G401.6 (cell line): Measurements from ENCODE around the gene FRAT1.
A peak's percentile ranks its signal among the peaks of the same experiment; 100 is the strongest.

Experiments
- FAIRE-seq: peaks from 2 replicates; lab custom pipeline; 2012; peaks lifted over from hg19 to GRCh38; lab: Jason Lieb, UNC

FRAT1 gene

DNA sequence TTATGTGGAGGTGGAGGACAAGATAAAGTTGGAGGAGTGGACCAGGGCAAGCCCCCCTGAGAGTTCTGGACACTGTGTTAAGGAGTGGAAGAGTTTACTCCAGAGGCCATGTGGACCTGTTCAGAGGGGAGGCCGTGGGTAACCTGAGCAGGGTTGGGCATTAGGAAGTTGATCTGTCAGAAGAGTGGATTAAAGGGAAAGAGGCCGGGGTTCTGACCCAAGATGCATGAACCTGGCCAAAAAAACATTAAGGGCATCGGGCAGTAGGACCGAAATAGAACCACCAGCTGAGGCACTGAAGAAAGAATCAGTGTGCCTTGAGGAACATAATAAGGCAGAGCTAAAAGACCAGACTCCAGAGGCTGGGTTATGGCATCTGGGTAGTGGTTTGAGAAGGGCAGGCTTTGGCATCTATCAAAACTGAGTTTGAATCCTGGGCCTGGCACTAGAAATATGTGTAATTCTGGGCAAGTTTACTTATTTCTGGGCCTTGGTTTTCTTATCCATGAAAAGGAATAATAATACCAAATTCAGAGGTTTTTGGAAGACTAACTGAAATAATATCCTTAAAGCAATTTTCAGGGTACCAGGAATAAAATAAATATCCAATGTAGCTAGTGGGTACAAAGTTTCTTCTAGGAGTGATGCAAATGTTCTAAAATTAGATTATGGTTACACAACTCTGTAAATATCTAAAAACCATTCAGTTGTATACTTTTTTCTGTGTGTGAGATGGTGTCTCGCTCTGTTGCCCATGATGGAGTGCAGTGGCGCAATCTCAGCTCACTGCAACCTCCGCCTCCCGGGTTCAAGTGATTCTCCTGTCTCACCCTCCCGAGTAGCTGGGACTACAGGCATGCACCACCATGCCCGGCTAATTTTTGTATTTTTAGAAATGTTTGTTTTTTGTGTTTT is 10.9 kb upstream of the FRAT1 start:
- FAIRE-seq, result no peak

DNA sequence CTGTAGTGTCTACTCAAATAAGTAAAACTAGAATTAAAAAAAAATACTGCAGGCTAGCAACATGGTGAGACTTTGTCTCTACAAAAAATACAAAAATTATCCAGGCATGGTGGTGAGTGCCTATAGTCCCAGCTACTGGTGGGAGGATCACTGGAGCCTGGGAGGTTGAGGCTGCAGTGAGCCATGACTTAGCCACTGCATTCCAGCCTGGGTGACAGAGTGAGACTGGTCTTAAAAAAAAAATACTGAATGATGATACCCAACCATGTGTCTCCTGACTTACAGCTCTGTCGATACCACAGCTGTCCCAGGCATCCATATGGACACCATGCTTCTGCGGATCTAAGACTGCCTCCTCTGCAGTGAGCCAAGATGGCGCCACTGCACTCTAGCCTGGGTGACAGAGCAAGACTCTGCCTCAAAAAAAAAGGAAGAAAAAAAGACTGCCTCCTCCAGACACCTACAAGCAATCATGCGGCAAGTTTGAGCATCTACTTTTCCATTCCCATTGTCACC is 7.9 kb upstream of the FRAT1 start:
- FAIRE-seq, result no peak

DNA sequence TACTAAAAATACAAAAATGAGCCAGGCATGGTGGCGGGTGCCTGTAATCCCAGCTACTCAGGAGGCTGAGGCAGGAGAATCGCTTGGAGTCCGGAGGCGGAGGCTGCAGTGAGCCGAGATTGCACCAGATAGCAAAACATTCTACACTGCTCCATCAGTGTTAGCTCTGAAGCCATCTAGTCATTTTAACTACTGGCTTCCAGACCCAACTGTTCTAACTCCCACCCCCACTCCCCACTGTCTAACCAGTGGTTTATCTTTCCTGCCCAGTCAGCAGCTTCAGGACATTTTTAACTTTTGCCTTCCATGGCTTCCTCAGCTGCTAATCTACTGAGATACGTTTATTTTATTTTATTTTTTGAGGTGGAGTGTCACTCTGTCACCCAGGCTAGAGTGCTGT is 6.2 kb upstream of the FRAT1 start:
- FAIRE-seq, result no peak

DNA sequence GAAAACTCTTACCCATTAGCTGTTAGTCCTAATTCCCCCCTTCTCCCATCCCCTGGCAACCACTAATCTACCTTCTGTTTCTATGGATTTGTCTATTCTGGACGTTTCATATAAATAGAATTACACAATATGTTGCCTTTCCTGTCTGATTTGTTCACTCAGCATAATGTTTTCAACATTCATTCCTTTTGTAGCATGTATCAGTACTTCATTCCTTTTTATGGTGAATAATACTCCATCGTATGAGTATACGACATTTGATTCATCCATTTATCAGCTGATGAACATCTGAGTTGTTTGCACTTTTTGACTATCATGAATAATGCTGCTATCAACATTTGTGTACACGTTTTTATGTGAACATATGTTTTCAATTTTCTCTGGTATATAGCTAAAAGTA is 4.4 kb upstream of the FRAT1 start:
- no peak for FAIRE-seq

DNA sequence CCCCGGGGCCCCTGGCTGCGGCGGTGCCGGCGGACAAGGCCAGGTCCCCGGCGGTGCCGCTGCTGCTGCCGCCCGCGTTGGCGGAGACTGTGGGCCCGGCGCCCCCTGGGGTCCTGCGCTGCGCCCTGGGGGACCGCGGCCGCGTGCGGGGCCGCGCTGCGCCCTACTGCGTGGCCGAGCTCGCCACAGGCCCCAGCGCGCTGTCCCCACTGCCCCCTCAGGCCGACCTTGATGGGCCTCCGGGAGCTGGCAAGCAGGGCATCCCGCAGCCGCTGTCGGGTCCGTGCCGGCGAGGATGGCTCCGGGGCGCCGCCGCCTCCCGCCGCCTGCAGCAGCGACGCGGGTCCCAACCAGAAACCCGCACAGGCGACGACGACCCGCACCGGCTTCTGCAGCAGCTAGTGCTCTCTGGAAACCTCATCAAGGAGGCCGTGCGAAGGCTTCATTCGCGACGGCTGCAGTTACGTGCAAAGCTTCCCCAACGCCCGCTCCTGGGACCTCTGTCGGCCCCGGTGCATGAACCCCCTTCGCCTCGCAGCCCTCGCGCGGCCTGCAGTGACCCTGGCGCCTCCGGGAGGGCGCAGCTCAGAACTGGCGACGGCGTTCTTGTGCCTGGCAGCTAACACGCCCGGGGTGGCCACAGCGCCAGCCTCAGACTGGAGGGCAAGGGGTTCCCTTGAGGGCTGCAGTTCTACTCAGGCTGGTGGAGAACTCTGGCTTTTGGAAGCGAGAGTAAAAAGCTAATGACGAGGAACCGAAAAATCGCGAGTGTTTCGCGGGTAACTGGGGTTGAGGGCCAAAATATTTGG is 804 bp downstream of the FRAT1 start:
- no peak for FAIRE-seq

DNA sequence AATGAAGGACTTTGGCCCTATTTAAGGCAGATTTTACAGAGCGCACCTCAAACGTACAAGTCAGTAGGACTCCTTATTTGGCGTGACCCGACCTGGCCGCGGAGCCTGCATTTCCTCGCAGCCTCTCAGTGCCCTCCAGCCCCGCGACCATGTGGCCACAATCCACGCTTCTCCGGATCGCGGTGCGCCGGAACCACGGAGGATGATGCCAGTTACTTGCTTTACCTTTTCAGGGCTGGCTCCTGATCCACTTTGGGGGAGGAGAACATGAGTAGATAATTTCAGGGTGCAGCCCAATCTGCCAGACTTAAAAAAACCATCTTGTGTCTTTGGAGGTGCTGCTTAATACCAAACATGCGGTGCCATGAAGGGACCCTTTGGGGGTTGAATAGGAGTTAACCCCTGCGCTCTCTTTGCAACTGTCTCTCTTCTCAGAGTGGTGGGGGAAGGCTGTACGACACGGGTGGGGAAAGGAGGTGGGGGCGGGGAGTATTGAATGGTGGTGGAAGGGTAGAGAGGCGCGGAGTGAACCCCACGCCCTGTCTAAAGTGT is 1.5 kb downstream of the FRAT1 start:
- FAIRE-seq, result no peak

DNA sequence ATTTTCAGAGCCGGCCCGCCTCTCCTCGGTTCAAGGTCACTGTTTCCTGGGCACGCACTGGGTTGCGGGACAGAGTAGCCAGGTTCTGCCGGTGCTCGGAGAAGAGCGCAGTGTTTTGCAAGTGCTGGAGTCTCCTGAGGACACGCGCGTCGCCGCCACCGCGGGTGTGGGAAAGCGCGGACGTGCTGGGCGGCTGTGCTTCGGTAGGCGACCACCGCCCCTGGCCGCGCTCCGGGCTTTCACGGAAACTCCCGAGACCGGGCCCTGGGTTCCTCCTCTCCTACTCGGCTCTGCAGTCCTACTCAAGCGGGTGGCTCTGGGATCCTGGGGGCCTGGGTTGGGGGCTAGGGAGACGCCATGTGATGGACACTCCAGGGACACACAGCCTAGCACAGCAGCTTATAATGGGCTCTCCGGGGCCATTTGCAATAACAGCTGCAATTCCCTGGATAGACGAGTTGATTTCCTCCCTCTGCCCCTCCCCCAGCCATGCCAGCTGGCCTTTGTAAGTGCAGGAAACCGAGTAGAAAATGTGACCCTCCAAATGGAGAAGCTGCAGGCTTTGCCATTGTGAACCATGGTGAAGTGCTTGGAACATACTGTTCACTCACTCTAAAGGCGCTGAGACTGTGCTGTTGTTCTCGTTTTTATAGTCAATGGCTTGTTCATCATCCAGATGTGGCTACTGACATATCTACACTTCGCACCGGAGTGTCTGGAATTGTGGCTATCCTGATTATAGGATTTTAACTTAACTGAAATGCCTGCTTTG is 2.1 kb downstream of the FRAT1 start:
- FAIRE-seq, result no peak

DNA sequence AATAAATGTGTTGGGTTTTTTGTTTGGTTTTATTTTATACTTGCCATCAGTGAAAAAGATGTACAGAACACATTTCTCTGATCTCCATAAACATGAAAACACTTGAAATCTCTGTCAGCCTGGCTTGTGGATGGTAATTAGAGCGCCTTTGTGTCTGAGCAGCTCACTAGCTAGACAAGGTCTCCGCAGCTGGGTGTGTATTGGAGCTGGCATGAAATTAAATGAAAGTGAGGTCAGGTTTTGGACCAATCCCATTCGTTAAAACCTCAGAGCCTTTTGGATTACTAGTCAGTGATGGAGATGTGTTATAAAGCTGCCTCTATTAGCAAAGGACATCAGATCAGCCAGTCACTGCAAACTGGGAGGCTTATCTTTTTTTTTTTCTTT is 2.7 kb downstream of the FRAT1 start:
- no peak for FAIRE-seq

DNA sequence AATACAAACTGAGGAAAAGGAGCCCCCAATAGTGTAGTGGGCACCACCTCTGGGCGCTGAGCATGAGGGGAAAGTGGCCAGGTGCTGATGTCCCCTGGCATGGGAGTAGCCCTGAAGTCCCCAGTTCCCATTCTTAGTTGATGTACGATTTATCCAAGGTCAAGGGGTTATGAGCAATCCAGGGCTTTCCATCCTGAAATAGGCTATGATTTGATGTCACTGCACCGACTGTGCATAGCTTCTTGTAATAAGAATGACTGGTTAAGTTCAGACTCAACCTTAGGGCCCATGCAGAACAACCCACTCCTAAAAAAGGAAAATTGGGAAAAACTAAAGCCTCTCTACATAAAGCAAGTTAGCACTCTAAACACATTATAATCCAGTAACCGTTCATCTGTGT is 4.4 kb downstream of the FRAT1 start:
- no peak for FAIRE-seq

DNA sequence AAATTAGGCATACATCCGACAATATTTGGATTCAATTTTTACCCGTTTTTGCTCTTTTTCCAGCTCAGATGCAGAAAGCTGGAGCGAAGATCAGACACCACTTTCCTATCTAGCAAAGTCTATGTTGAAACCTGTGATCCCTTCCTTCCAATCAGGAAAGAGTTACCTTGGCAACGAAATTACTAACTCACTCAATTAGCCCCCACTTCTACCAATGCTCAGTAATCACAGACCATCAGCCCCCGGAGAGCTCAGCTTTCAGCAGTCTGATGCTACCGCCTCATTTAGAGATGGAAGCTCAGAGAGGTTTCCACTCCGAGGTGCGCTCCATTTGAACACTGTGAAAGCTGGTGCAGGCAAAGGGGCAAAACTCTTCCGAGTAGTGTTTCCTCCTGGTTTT is 6.7 kb downstream of the FRAT1 start:
- no peak for FAIRE-seq

DNA sequence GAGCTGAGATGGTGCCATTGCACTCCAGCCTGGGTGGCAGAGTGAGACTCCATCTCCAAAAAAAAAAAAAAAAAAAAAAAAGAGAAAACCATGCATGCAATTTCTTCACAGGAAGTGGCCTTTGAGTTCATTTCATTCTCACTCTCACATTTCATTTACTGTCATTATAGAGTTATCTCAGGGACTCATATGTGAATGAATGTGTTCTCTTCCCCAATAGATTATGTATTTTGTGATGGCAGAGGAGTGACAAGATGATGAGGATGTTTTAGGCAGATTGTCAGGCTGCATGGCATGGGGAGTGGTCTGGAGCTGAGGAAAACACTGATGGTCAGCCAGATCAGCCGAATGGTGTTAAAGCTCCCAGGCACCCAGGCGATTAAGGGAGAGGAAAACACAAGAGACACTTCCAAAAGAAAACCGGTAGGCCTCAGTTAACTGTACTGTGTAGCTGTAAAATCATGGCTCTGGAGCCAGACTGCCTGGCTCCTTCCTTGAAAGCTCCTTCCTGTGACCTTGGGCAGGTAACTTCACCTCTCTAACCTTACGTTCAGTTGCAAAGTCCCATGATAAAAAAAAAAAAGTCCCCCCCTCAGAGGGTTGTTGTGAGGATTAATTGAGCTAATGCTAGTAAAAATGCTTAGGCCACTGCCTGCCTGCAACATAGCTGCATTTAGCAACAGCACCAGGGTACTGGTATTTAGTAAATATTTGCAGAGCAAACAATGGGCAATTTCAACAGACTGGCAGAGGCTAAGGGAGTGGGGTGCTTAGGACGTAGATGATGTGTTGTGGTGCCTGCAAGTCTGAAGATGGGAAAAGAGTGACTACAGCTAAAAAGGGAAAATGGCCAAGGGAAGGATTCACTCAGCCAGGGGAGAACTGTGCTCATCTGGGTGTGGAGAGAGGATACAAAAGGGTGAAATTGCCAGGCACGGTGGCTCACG is 8.6 kb downstream of the FRAT1 start:
- FAIRE-seq, result no peak

DNA sequence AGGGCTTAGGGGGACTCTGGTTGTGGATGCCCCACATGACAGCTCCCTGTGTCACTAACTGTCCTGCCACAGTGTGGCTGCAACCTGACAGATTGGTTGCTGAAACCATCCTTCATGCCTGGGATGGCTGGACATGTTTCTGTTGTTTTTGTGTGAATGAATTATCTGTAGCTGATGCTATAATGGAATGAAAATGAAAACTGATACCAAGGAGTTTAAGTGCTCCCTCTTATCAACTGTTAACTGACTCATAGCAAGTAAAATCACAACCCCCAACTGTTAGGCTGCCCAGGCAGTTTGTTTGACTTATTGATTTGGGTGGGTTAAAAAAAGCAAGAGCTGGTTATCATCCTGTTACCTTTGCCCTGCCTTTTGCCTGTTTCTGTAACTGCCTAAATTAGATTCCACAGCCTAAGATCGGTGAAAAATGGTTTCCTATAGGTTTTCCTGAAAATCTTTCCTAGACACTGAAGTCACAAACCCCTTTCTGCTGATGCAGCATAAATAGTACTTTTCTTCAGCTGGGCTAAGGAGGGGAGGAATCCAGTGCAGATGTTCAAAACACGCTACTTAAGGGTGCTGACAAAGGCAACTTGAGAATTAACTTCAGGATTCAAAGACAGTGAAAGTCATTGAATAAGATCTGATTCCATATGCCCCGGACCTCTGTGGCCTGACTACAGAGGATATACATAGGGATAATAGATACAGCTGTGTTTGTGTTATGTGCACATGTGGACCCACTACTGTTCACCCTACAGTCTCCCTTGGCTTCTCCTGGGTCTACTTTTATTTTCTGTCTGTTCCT is 9.8 kb downstream of the FRAT1 start:
- no peak for FAIRE-seq

DNA sequence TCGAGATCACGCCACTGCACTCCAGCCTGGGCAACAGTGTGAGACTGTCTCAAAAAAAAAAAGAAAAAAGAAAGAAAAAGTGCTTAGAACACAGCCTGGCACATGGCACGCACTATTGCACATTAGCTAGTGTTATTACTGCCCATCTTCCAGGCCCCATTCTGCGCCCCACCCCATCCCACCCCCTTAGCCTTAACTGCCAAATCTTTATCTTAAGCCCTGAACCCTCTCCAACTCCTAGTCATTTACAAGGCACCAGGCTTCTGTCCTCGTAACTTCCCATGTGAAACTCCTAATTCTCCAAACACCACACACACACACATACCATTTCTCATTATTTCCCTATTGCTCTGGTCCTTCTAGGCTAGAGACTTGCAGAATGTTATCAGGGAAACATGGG is 10.7 kb downstream of the FRAT1 start:
- FAIRE-seq, result no peak

DNA sequence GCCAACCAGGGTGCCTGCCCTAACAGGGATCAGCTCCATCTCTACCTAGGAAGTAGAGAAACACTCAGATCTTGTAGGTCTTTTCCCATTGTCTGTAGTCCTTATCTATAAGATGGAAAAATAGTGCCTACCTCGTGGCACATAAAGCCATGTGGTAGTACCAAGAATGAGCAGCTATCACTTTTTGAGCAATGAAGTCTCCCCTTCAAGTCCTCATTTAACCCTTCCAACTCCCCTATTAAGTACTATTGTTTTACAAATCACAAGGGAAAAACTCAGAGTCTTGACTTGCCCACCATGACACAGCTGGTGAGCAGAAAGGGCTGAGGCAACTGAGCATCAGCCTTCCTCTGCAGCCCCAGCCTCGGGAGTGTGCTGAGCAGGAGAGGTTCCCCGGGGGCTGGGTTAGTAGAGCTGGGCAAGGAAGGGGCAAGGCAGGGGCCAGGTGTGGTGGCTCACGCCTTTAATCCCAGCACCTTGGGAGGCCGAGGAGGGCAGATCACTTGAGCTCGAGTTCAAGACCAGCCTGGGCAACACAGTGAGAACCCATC is 12.2 kb downstream of the FRAT1 start:
- no peak for FAIRE-seq

DNA sequence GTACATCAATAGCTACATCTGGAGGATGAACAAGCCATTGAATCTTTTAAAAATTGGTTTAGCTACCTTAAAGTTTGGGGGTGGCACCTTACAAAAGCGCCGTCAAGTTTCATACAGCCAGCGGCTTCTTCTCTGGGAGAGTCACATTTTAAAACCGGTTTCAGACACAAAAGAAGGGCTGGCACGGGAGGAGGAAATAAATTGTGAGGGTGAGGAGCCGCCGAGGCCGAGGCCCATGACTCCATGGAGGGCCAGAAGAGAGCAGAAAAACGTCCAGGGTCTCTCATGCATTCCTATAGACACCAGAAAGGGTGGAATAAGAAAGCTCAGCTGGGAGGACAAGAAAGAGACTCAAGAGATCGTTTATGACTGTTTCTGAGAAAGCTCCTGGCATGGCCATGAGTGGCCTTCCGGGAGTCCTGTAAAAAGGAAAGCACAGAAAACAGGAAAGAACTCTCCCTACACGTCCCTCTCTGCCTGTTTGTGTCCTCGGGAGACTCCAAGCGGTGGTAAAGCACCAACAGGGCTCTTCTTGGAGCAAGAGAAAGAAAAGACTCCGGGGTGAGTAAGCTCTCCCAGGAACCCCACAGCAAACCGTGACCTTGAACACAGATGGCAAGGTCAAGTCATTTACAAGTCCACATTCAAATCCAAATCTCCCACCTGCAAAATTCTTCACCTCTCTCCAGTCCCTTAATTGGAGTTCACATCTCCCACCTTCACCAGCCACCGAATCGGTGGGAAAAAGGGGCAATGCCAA is 13.7 kb downstream of the FRAT1 start:
- FAIRE-seq, result peak; percentile 42

DNA sequence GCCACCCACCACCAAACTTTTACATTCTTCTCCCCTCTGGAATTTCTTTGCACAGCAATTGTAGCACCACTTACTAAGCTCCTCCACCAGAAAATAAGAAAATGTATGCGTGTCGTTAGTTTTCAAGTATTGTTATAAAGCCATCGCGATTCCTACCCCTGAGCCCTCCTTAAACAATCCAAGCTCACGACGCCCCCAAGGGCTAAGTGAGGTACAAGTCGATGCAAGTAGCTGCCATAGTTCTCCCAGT is 14.2 kb downstream of the FRAT1 start:
- no peak for FAIRE-seq

DNA sequence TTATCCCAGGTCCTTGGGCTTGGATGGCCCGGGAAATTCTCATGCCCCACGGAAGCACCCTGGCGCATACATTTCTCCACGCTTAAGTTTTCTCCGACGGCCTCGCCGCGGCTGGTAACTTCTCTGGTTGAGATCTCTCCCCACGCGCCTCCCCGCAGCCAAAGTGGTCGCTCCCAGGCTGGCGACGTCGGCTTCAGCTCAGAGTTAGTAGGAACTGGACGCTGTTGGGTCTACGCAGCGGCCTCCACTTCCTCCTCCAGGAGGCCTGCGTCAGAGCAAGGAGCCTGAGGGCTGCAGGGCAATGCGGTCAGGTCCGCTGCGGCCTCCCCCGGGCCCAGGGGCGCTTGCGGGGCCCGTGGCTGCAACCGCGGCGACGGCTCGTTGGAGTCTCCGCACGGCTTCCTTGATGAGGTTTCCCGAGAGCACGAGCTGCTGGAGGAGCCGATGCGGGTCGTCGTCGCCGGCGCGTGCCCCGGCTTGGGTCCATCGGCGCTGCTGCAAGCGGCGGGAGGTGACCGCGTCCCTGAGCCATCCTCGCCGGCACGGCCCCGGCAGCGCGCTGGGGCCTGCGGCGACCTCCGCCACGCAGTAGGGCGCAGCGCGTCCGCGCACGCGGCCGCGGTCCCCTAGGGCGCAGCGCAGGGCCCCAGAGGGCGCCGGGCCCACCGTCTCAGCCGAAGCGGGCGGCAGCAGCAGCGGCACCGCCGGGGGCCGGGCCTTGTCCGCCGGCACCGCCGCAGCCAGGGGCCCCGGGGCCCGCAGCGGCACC is 14.7 kb downstream of the FRAT1 start:
- FAIRE-seq, result no peak

DNA sequence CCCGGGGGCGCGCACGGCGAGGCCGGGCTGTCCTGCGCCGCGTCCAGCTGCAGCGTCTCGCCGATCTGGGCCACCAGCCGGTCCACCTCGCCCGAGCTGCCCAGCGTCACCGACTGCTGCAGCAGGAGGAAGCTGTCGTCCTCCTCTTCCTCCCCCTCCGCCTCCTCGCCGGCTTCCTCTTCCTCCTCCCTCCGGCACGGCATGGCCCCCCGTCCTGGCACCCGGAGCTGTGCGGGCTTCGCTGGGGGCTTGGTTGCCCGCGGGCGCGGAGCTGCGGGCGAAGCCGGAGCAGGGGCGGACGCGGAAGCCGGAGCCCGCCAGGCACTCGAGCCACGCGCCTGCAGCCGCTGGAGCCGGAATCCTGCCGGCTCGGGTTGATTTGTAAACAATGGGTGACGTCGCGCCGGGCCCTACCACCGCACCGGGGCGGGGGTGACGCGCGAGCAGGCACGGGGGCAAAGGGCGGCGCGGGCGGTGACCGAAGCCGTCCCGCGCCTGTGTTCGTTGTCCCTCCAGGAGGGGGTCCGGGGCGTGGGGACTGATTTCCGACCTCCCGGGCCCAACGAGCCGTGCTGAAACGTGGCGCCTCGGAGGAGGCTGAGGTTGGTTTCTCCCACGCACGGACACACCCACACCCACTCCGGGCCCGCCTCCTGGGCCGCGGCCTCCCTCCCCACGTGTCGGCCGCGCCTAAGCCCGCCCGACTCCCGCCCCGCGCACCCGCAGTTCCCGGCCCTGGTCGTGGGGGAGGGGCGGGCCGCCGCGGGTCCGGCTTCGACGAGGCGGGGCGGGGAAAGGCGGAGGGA is 15.5 kb downstream of the FRAT1 start, which contains the start of gene FRAT2:
Gene FRAT2, minus strand, starts transcription at position 360 of the 806 bp plus-strand sequence. Its CDS starts 157 bp downstream, at position 203.
- no peak for FAIRE-seq
